Kidney (tissue), 14 donors: Measurements from ENCODE around the gene PPFIA4. TPM values are rescaled to one million over a fixed set of nuclear protein-coding genes. Genes with fewer than 3 reads are reported as not detected.

Experiments
- DNase-seq, 5 donors: peaks; one replicate each; pipeline ENCODE4 v3.0.0-alpha.2; 2013 to 2020
- FAIRE-seq: peaks from 2 replicates; lab custom pipeline; 2012; peaks lifted over from hg19 to GRCh38; lab: Jason Lieb, UNC
- H3K27ac ChIP-seq, 2 donors: one replicate each; pipeline ENCODE4 v1.7.0; 2013; ENCODE audit warnings: low read depth in 2 of 2, low read length in 2 of 2, inconsistent platforms in 1 of 2
- H3K27me3 ChIP-seq: one replicate; pipeline ENCODE4 v1.7.1; 2013; ENCODE audit warnings: low read length, inconsistent platforms; ENCODE audit not compliant: control insufficient read depth, insufficient read depth
- H3K36me3 ChIP-seq, 3 donors: one replicate each; pipeline versions ENCODE4 v1.7.0 to v1.7.1; 2013; ENCODE audit warnings: low read length in 3 of 3, control low read depth in 1 of 3, inconsistent platforms in 1 of 3; ENCODE audit not compliant: insufficient read depth in 3 of 3, control insufficient read depth in 2 of 3
- H3K4me1 ChIP-seq, 3 donors: one replicate each; pipeline versions ENCODE4 v1.7.0 to v1.7.1; 2013; ENCODE audit warnings: low read length in 3 of 3, inconsistent platforms in 1 of 3, low read depth in 1 of 3; ENCODE audit not compliant: control insufficient read depth in 2 of 3, insufficient read depth in 2 of 3
- H3K4me3 ChIP-seq, 3 donors: one replicate each; pipeline versions ENCODE4 v1.7.0 to v1.8.1; 2013; ENCODE audit warnings: low read length in 3 of 3, control low read depth in 1 of 3, inconsistent platforms in 1 of 3
- H3K9ac ChIP-seq, 3 donors: one replicate each; pipeline versions ENCODE4 v1.7.0 to v1.7.1; 2013; ENCODE audit warnings: low read length in 3 of 3, control low read depth in 1 of 3, inconsistent platforms in 1 of 3
- H3K9me3 ChIP-seq, 3 donors: one replicate each; pipeline versions ENCODE4 v1.7.0 to v1.7.1; 2013; ENCODE audit warnings: low read length in 3 of 3, control low read depth in 1 of 3, inconsistent platforms in 1 of 3; ENCODE audit not compliant: control insufficient read depth in 2 of 3, insufficient read depth in 1 of 3
- CTCF ChIP-seq: IDR thresholded peaks from 3 replicates; pipeline ENCODE4 v1.5.1; 2012; ENCODE audit warnings: mild to moderate bottlenecking, moderate library complexity, borderline replicate concordance; ENCODE audit not compliant: insufficient read depth; ENCODE audit errors: extremely low read depth
- intact Hi-C: fragments of 100-400 bp; cut with DNase I; formaldehyde crosslinking; loops from one replicate; pipeline ENCODE4 v1.11.1; 2022
- polyA plus RNA-seq: library from polyadenylated mRNA; stranded (reverse); fragments of 350-450 nt; fragmentation: Illumina TruSeq; extraction: RNeasy Lipid Tissue Mini Kit (QIAGEN cat#74804); gene quantifications from one replicate; pipeline ENCODE4 v1.2.3, GENCODE V29; 2014; ENCODE audit warnings: low read depth, low replicate concordance; ENCODE audit not compliant: insufficient read depth
- total RNA-seq: library from RNA; stranded (reverse); fragmentation: NEBNext Ultra II Directional; extraction: Animal tissue kit (Norgen Biotek cat#: 25700); gene quantifications from one replicate; pipeline ENCODE4 v1.2.1, GENCODE V29; 2021
- donor health status: control.
- donor health status: control.
- donor health status: control.
- donor health status: control.
- donor health status: control.
- donor health status: DM: yes; HTN: yes; CAD: no.
- donor health status: Normal renal cell carcinoma (clear cell type).

The PPFIA4 gene
- total and polyA plus RNA-seq, 2 donors from 2014 or later, result 1.7 to 5.2 TPM

- no peaks in the 10 kb centered on the region for H3K9me3 ChIP-seq
- DNase-seq, result peak in 1 of 5 donors; percentile 43
- no peak for FAIRE-seq
- no peak overlapping the region for H3K27ac ChIP-seq
- no peak for TF ChIP-seq CTCF
- no peak overlapping the region for H3K9ac ChIP-seq
- H3K36me3 ChIP-seq, result no peaks in the 10 kb centered on the region
- H3K27me3 ChIP-seq, result no peaks in the 10 kb centered on the region
- no peak overlapping the region for H3K4me3 ChIP-seq
- H3K4me1 ChIP-seq, result no peaks in the 10 kb centered on the region
- intact Hi-C loops, result no loop called here
Measured at GRCh38 chr1:203055161-203055799, 29.0 kb downstream of the PPFIA4 start.

GRCh38 chr1:203056012-203056411, 29.7 kb downstream of the PPFIA4 start:
- Histone ChIP-seq H3K4me1 (no peaks in the 10 kb centered on the region), H3K27me3 (no peaks in the 10 kb centered on the region), H3K4me3 (no peak overlapping the region), H3K27ac (no peak overlapping the region), H3K9ac (no peak overlapping the region), H3K36me3 (no peaks in the 10 kb centered on the region), H3K9me3 (no peaks in the 10 kb centered on the region)
- intact Hi-C loops, result no loop called here
- FAIRE-seq (no peak), DNase-seq (peak in 4 of 5 donors; percentile 25 to 58 (median 42))
- no peak for TF ChIP-seq CTCF

GRCh38 chr1:203056516-203056915, 30.2 kb downstream of the PPFIA4 start:
- TF ChIP-seq CTCF, result no peak
- Histone ChIP-seq H3K4me1 (no peaks in the 10 kb centered on the region), H3K27ac (no peak overlapping the region), H3K9me3 (no peaks in the 10 kb centered on the region), H3K36me3 (no peaks in the 10 kb centered on the region), H3K27me3 (no peaks in the 10 kb centered on the region), H3K4me3 (no peak overlapping the region), H3K9ac (no peak overlapping the region)
- intact Hi-C loops, result no loop called here
- no peak for FAIRE-seq
- no peak for DNase-seq
